A549 (cell line): ENCODE measurements around the gene RNF17. TPM values are rescaled to one million over a fixed set of nuclear protein-coding genes. Genes with fewer than 3 reads are reported as not detected.

Experiments
- ATAC-seq, 2 experiments: fragments of 200-7000 bp in 1 of 2; fragments of >200 bp in 1 of 2; cut with Nextera tagmentation in 1 of 2; cut with Tn5 transposase in 1 of 2; 3 replicates each; pipeline versions ENCODE4 v1.8.0 to v1.9.1; 2018 to 2020; ENCODE audit warnings: mild to moderate bottlenecking in 1 of 2, moderate library complexity in 1 of 2
- CTCF ChIA-PET: fragments of 300-600 bp; sonication (Branson Sonifier 250); formaldehyde crosslinking; extraction: SDS; loops from one replicate; lab custom pipeline; 2021; ENCODE audit warnings: antibody characterized with exemption, inconsistent platforms; lab: Yijun Ruan, JAX
- POLR2A ChIA-PET: fragments of 350-600 bp; formaldehyde crosslinking; extraction: SDS; loops from one replicate; lab custom pipeline; 2021; ENCODE audit warnings: antibody characterized with exemption, inconsistent platforms; lab: Yijun Ruan, JAX
- DNase-seq, 2 experiments: peaks; one replicate each; pipeline versions ENCODE4 v3.0.0 to v3.0.0-alpha.2; 2011 to 2016; ENCODE audit warnings: low read depth in 1 of 2, low spot score in 1 of 2
- FAIRE-seq: peaks from 2 replicates; lab custom pipeline; 2011; peaks lifted over from hg19 to GRCh38; lab: Jason Lieb, UNC
- H3K27ac ChIP-seq, 2 experiments: fragments of >200 bp; sonication (Bioruptor Twin); formaldehyde crosslinking; 3 replicates each; pipeline ENCODE4 v1.5.1; 2016 to 2017
- H3K4me1 ChIP-seq: fragments of >200 bp; sonication (Bioruptor Twin); formaldehyde crosslinking; 3 replicates; pipeline ENCODE4 v1.6.1; 2016
- H3K4me2 ChIP-seq: fragments of >200 bp; sonication (Bioruptor Twin); formaldehyde crosslinking; 3 replicates; pipeline ENCODE4 v1.6.1; 2016
- H3K4me3 ChIP-seq: fragments of >200 bp; sonication (Bioruptor Twin); formaldehyde crosslinking; 3 replicates; pipeline ENCODE4 v1.5.1; 2016
- H3K9me3 ChIP-seq: fragments of >200 bp; sonication (Bioruptor Twin); formaldehyde crosslinking; 3 replicates; pipeline ENCODE4 v1.6.1; 2016
- CHD2 ChIP-seq: fragments of 150-350 bp; IDR thresholded peaks from 2 replicates; pipeline ENCODE4 v1.6.1; 2014; ENCODE audit warnings: low read length; ENCODE audit not compliant: partially characterized antibody
- EHMT2 ChIP-seq: fragments of 200-600 bp; sonication (generic); IDR thresholded peaks from 2 replicates; pipeline ENCODE4 v1.6.1; 2016; ENCODE audit warnings: antibody characterized with exemption, low read depth, mild to moderate bottlenecking, moderate library complexity
- FOSL2 ChIP-seq, 2 experiments: fragments of 450-650 bp in 1 of 2; fragments of >200 bp in 1 of 2; sonication (Bioruptor Twin) in 1 of 2; formaldehyde crosslinking; IDR thresholded peaks; 2 replicates each; pipeline versions ENCODE4 v1.5.0 to v1.6.1; 2016 to 2020; ENCODE audit warnings: mild to moderate bottlenecking in 1 of 2, moderate library complexity in 1 of 2
- GATA3 ChIP-seq: IDR thresholded peaks from 2 replicates; pipeline ENCODE4 v1.6.1; 2012; ENCODE audit warnings: borderline replicate concordance
- HES2 ChIP-seq: fragments of >200 bp; sonication (Bioruptor Twin); formaldehyde crosslinking; IDR thresholded peaks from 2 replicates; pipeline ENCODE4 v1.6.1; 2016
- HOXB5 ChIP-seq: fragments of 250-450 bp; sonication (Bioruptor Pico); IDR thresholded peaks from 2 replicates; pipeline ENCODE4 v1.5.0; 2020; ENCODE audit warnings: mild to moderate bottlenecking, moderate library complexity
- MAZ ChIP-seq: fragments of 150-350 bp; IDR thresholded peaks from 2 replicates; pipeline ENCODE4 v1.6.1; 2014; ENCODE audit warnings: antibody characterized with exemption, low read depth, low read length, borderline replicate concordance
- POLR2AphosphoS2 ChIP-seq: conservative IDR thresholded peaks from 2 replicates; pipeline ENCODE4 v1.6.1; 2012; ENCODE audit warnings: low read length, improper control_type of control experiment, inconsistent platforms
- RAD21 ChIP-seq, 2 experiments: fragments of >200 bp in 1 of 2; sonication (Bioruptor Twin) in 1 of 2; formaldehyde crosslinking in 1 of 2; IDR thresholded peaks in 1 of 2; conservative IDR thresholded peaks in 1 of 2; 2 replicates in 1 of 2; 3 replicates in 1 of 2; pipeline ENCODE4 v1.6.1; 2012 to 2018; ENCODE audit warnings: inconsistent platforms in 1 of 2
- USF2 ChIP-seq: fragments of 450-650 bp; IDR thresholded peaks from 2 replicates; pipeline ENCODE4 v1.6.1; 2014; ENCODE audit warnings: antibody characterized with exemption
- ZFP36 ChIP-seq: fragments of 450-650 bp; IDR thresholded peaks from 2 replicates; pipeline ENCODE4 v1.6.1; 2014; ENCODE audit warnings: borderline replicate concordance; ENCODE audit not compliant: partially characterized antibody
- WGBS: methylation state at CpG from one replicate; pipeline ENCODE4 v1.1.6; 2017; ENCODE audit errors: missing lambda C conversion rate; 5-methylcytosine and 5-hydroxymethylcytosine counted together
- polyA plus RNA-seq, 4 experiments: library from polyadenylated mRNA; depleted of rRNA in 3 of 4; stranded (reverse); fragments of >200 nt; fragmentation: RNase III in 1 of 4; extraction: RNeasy Plus Mini Kit Qiagen cat#74134 plus additional on column Dnase treatment in 1 of 4; gene quantifications; 2 replicates in 3 of 4; 3 replicates in 1 of 4; pipeline ENCODE4 v1.2.3, GENCODE V29; 2011 to 2017

RNF17 gene
- polyA plus RNA-seq, 2 of the 4 experiments (the other 2 are of a cell fraction): not detected

DNA sequence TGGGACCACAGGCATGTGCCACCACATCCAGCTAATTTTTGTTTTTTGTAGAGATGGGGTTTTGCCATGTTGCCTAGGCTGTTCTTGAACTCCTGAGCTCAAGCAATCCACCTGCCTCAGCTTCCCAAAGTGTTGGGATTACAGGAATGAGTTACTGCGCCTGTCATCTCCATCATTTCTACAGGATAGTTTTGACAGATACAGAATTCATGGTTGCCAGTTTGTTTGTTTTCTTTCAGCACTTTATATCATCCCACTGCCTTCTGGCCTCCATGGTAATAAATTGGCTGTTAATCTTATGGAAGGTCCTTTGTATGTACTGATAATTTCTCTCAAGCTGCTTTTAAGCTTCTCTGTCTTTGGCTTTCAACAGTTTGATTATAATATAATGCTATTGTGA, 165.2 kb downstream of the RNF17 start:
- Histone ChIP-seq H3K9me3 (no peaks in the 10 kb centered on the region), H3K4me3 (no peak overlapping the region), H3K4me1 (no peaks in the 10 kb centered on the region), H3K4me2 (no peak overlapping the region), H3K27ac (no peak overlapping the region)
- WGBS: 95% methylated on average over 1 of the region's 1 CpG
- TF ChIP-seq USF2 (no peak), MAZ (no peak), HOXB5 (CRISPR knock-in tag) (no peak), EHMT2 (no peak), CHD2 (no peak), RAD21 (conservative IDR thresholded peaks at IDR 0.05 in 1 of 2, IDR thresholded peaks at IDR 0.05 in 1 of 2) (no peak), HES2 (no peak), ZFP36 (no peak), FOSL2 (IDR thresholded peaks at IDR 0.05) (no peak), FOSL2 (CRISPR knock-in tag; IDR thresholded peaks at IDR 0.05) (no peak), POLR2AphosphoS2 (no peak), GATA3 (no peak)
- POLR2A ChIA-PET: no interaction called here
- ATAC-seq (no peak), FAIRE-seq (no peak), DNase-seq (no peak)
- CTCF ChIA-PET: interaction anchor here (0.5 to 1.7 kb wide), 2 partner anchors 63 to 183 kb away, joined by 3 read pairs; no protein-coding TSS in a partner anchor

Other genes with a start within 250 kb of the RNF17 start
- 0.03 TPM in 1 of 2 replicates, not detected in the other for gene ATP12A, start 83.8 kb upstream of the RNF17 start, polyA plus RNA-seq (2011; rRNA removed)
- gene ATP12A, start 83.8 kb upstream of the RNF17 start, polyA plus RNA-seq (2017; fragmentation: RNase III; extraction: RNeasy Plus Mini Kit Qiagen cat#74134 plus additional on column Dnase treatment): not detected in 3 replicates